ENCODE results near the gene ENG.

The ENG gene

GRCh38 chr9:127809540-127810377, 44.7 kb downstream of the ENG start:
- Histone ChIP-seq H3K36me3 (ENCODE audit: control insufficient read depth in 4 of 4, insufficient read depth in 4 of 4, low read length in 3 of 4) (peaks cover 10 to 81% (median 60%) of the 10 kb centered on the region in 4 experiments), H3K27ac (ENCODE audit: insufficient read depth in 1 of 2, low read depth in 1 of 2, low read length in 2 of 2, poor library complexity in 1 of 2, severe bottlenecking in 2 of 2) (no peak overlapping the region), H3K4me3 (ENCODE audit: control insufficient read depth in 1 of 7, extremely low read depth in 1 of 7, insufficient read depth in 4 of 7, low read depth in 2 of 7, low read length in 6 of 7) (no peak overlapping the region), H3K9me3 (ENCODE audit: control extremely low read depth in 1 of 5, control insufficient read depth in 4 of 5, insufficient read depth in 2 of 5, low read depth in 1 of 5, low read length in 4 of 5) (no peaks in the 10 kb centered on the region), H3K4me1 (ENCODE audit: control extremely low read depth in 1 of 4, control insufficient read depth in 4 of 4, insufficient read depth in 4 of 4, low read length in 3 of 4) (peaks cover 0 to 5% (median 2%) of the 10 kb centered on the region in 4 experiments), H3K27me3 (replicated peaks in 2 of 5; ENCODE audit: control insufficient read depth in 4 of 5, insufficient read depth in 5 of 5, low read length in 4 of 5) (no peaks in the 10 kb centered on the region)
- ChIA-PET CTCF (interaction anchor here (1.0 to 2.3 kb wide), 7 partner anchors 15 to 111 kb away, joined by 3 to 5 read pairs (median 4); no protein-coding TSS in a partner anchor), POLR2A (interaction anchor here (0.6 kb wide), 1 partner anchor 17 kb away, joined by 3 read pairs; no protein-coding TSS in a partner anchor)
- no peak for DNase-seq
- WGBS (ENCODE audit: insufficient coverage): 89% methylated on average over 34 of the region's 57 CpGs

GRCh38 chr9:127809002-127809539, 45.4 kb downstream of the ENG start:
- 97% methylated on average over 9 of the region's 9 CpGs for WGBS (ENCODE audit: insufficient coverage)
- ChIA-PET POLR2A (interaction anchor here (0.6 kb wide), 2 partner anchors 16 to 113 kb away, joined by 3 read pairs; no protein-coding TSS in a partner anchor), CTCF (interaction anchor here (1.0 to 2.3 kb wide), 7 partner anchors 16 to 112 kb away, joined by 3 to 5 read pairs (median 4); no protein-coding TSS in a partner anchor)
- Histone ChIP-seq H3K4me1 (ENCODE audit: control extremely low read depth in 1 of 4, control insufficient read depth in 4 of 4, insufficient read depth in 4 of 4, low read length in 3 of 4) (peaks cover 0 to 12% (median 8%) of the 10 kb centered on the region in 4 experiments), H3K27me3 (replicated peaks in 2 of 5; ENCODE audit: control insufficient read depth in 4 of 5, insufficient read depth in 5 of 5, low read length in 4 of 5) (no peaks in the 10 kb centered on the region), H3K4me3 (ENCODE audit: control insufficient read depth in 1 of 7, extremely low read depth in 1 of 7, insufficient read depth in 4 of 7, low read depth in 2 of 7, low read length in 6 of 7) (no peak overlapping the region), H3K9me3 (ENCODE audit: control extremely low read depth in 1 of 5, control insufficient read depth in 4 of 5, insufficient read depth in 2 of 5, low read depth in 1 of 5, low read length in 4 of 5) (no peaks in the 10 kb centered on the region), H3K27ac (ENCODE audit: insufficient read depth in 1 of 2, low read depth in 1 of 2, low read length in 2 of 2, poor library complexity in 1 of 2, severe bottlenecking in 2 of 2) (no peak overlapping the region), H3K36me3 (ENCODE audit: control insufficient read depth in 4 of 4, insufficient read depth in 4 of 4, low read length in 3 of 4) (peaks cover 10 to 80% (median 61%) of the 10 kb centered on the region in 4 experiments)
- DNase-seq: no peak

- H3K4me3 ChIP-seq (ENCODE audit: control insufficient read depth in 1 of 7, extremely low read depth in 1 of 7, insufficient read depth in 4 of 7, low read depth in 2 of 7, low read length in 6 of 7): no peak overlapping the region
- peaks cover 10 to 74% (median 55%) of the 10 kb centered on the region in 4 experiments for H3K36me3 ChIP-seq (ENCODE audit: control insufficient read depth in 4 of 4, insufficient read depth in 4 of 4, low read length in 3 of 4)
- POLR2A ChIA-PET: interaction anchor here (0.6 kb wide), 2 partner anchors 16 to 114 kb away, joined by 3 read pairs; no protein-coding TSS in a partner anchor
- no peaks in the 10 kb centered on the region for H3K9me3 ChIP-seq (ENCODE audit: control extremely low read depth in 1 of 5, control insufficient read depth in 4 of 5, insufficient read depth in 2 of 5, low read depth in 1 of 5, low read length in 4 of 5)
- peaks cover 2 to 18% (median 14%) of the 10 kb centered on the region in 4 experiments for H3K4me1 ChIP-seq (ENCODE audit: control extremely low read depth in 1 of 4, control insufficient read depth in 4 of 4, insufficient read depth in 4 of 4, low read length in 3 of 4)
- CTCF ChIA-PET: interaction anchor here (0.6 to 2.3 kb wide), 7 partner anchors 16 to 112 kb away, joined by 3 to 5 read pairs (median 4); no protein-coding TSS in a partner anchor
- no peak for DNase-seq
- WGBS (ENCODE audit: insufficient coverage): 97% methylated on average over 13 of the region's 17 CpGs
- H3K27ac ChIP-seq (ENCODE audit: insufficient read depth in 1 of 2, low read depth in 1 of 2, low read length in 2 of 2, poor library complexity in 1 of 2, severe bottlenecking in 2 of 2): no peak overlapping the region
- no peaks in the 10 kb centered on the region for H3K27me3 ChIP-seq (replicated peaks in 2 of 5; ENCODE audit: control insufficient read depth in 4 of 5, insufficient read depth in 5 of 5, low read length in 4 of 5)
These were observed 46.0 kb downstream of the ENG start for GRCh38 chr9:127808347-127809001.

GRCh38 chr9:127806871-127807270, 47.6 kb downstream of the ENG start:
- Histone ChIP-seq H3K27me3 (replicated peaks in 2 of 5; ENCODE audit: control insufficient read depth in 4 of 5, insufficient read depth in 5 of 5, low read length in 4 of 5) (no peaks in the 10 kb centered on the region), H3K4me3 (ENCODE audit: control insufficient read depth in 1 of 7, extremely low read depth in 1 of 7, insufficient read depth in 4 of 7, low read depth in 2 of 7, low read length in 6 of 7) (no peak overlapping the region), H3K27ac (ENCODE audit: insufficient read depth in 1 of 2, low read depth in 1 of 2, low read length in 2 of 2, poor library complexity in 1 of 2, severe bottlenecking in 2 of 2) (no peak overlapping the region), H3K36me3 (ENCODE audit: control insufficient read depth in 4 of 4, insufficient read depth in 4 of 4, low read length in 3 of 4) (peaks cover 10 to 60% (median 45%) of the 10 kb centered on the region in 4 experiments), H3K9me3 (ENCODE audit: control extremely low read depth in 1 of 5, control insufficient read depth in 4 of 5, insufficient read depth in 2 of 5, low read depth in 1 of 5, low read length in 4 of 5) (no peaks in the 10 kb centered on the region), H3K4me1 (ENCODE audit: control extremely low read depth in 1 of 4, control insufficient read depth in 4 of 4, insufficient read depth in 4 of 4, low read length in 3 of 4) (peaks cover 7 to 28% (median 24%) of the 10 kb centered on the region in 4 experiments)
- ChIA-PET POLR2A (interaction anchor here (0.7 kb wide), 1 partner anchor 58 kb away, joined by 3 read pairs; no protein-coding TSS in a partner anchor), CTCF (interaction anchor here (0.9 to 1.0 kb wide), 5 partner anchors 13 to 39 kb away, joined by 3 to 4 read pairs (median 3); no protein-coding TSS in a partner anchor)
- DNase-seq: no peak
- 97% methylated on average over 10 of the region's 14 CpGs for WGBS (ENCODE audit: insufficient coverage)

GRCh38 chr9:127805620-127806019, 48.8 kb downstream of the ENG start:
- H3K27me3 ChIP-seq (replicated peaks in 2 of 5; ENCODE audit: control insufficient read depth in 4 of 5, insufficient read depth in 5 of 5, low read length in 4 of 5): no peaks in the 10 kb centered on the region
- peaks cover 10 to 52% (median 40%) of the 10 kb centered on the region in 4 experiments for H3K36me3 ChIP-seq (ENCODE audit: control insufficient read depth in 4 of 4, insufficient read depth in 4 of 4, low read length in 3 of 4)
- WGBS (ENCODE audit: insufficient coverage): 88% methylated on average over 8 of the region's 8 CpGs
- CTCF ChIA-PET: interaction anchor here (0.9 to 3.0 kb wide), 9 partner anchors 8 to 77 kb away, joined by 3 to 16 read pairs (median 6); no protein-coding TSS in a partner anchor
- no peak overlapping the region for H3K4me3 ChIP-seq (ENCODE audit: control insufficient read depth in 1 of 7, extremely low read depth in 1 of 7, insufficient read depth in 4 of 7, low read depth in 2 of 7, low read length in 6 of 7)
- peak; percentile 55 to 62 (median 60) for DNase-seq
- POLR2A ChIA-PET: interaction anchor here (0.7 kb wide), 1 partner anchor 62 kb away, joined by 3 read pairs; no protein-coding TSS in a partner anchor
- H3K27ac ChIP-seq (ENCODE audit: insufficient read depth in 1 of 2, low read depth in 1 of 2, low read length in 2 of 2, poor library complexity in 1 of 2, severe bottlenecking in 2 of 2): no peak overlapping the region
- H3K4me1 ChIP-seq (ENCODE audit: control extremely low read depth in 1 of 4, control insufficient read depth in 4 of 4, insufficient read depth in 4 of 4, low read length in 3 of 4): peaks cover 9 to 39% (median 34%) of the 10 kb centered on the region in 4 experiments
- H3K9me3 ChIP-seq (ENCODE audit: control extremely low read depth in 1 of 5, control insufficient read depth in 4 of 5, insufficient read depth in 2 of 5, low read depth in 1 of 5, low read length in 4 of 5): no peaks in the 10 kb centered on the region

GRCh38 chr9:127803507-127804352, 50.7 kb downstream of the ENG start:
- ChIA-PET CTCF (interaction anchor here (0.9 to 3.0 kb wide), 6 partner anchors 16 to 66 kb away, joined by 3 to 16 read pairs (median 4); no protein-coding TSS in a partner anchor), POLR2A (interaction anchor here (0.6 kb wide), 1 partner anchor 42 kb away, joined by 3 read pairs; no protein-coding TSS in a partner anchor)
- H3K27me3 ChIP-seq (replicated peaks in 2 of 5; ENCODE audit: control insufficient read depth in 4 of 5, insufficient read depth in 5 of 5, low read length in 4 of 5): no peaks in the 10 kb centered on the region
- no peaks in the 10 kb centered on the region for H3K9me3 ChIP-seq (ENCODE audit: control extremely low read depth in 1 of 5, control insufficient read depth in 4 of 5, insufficient read depth in 2 of 5, low read depth in 1 of 5, low read length in 4 of 5)
- peaks cover 14 to 56% (median 45%) of the 10 kb centered on the region in 4 experiments for H3K4me1 ChIP-seq (ENCODE audit: control extremely low read depth in 1 of 4, control insufficient read depth in 4 of 4, insufficient read depth in 4 of 4, low read length in 3 of 4)
- peak in 2 of 3 donors; percentile 54 to 62 for DNase-seq
- peak overlapping the region; percentile 55 to 99 (median 89) for H3K4me3 ChIP-seq (ENCODE audit: control insufficient read depth in 1 of 7, extremely low read depth in 1 of 7, insufficient read depth in 4 of 7, low read depth in 2 of 7, low read length in 6 of 7)
- peak overlapping the region; percentile 94 to 96 for H3K27ac ChIP-seq (ENCODE audit: insufficient read depth in 1 of 2, low read depth in 1 of 2, low read length in 2 of 2, poor library complexity in 1 of 2, severe bottlenecking in 2 of 2)
- 43% methylated on average over 16 of the region's 18 CpGs for WGBS (ENCODE audit: insufficient coverage)
- peaks cover 10 to 35% (median 28%) of the 10 kb centered on the region in 4 experiments for H3K36me3 ChIP-seq (ENCODE audit: control insufficient read depth in 4 of 4, insufficient read depth in 4 of 4, low read length in 3 of 4)

Data from common myeloid progenitor, CD34-positive (primary cell).